NCI-H69 (cell line): Measurements from ENCODE around the gene MARCHF10.
"Not testable (repeated sequence)": the region's sequence is repeated elsewhere in the genome, so short reads cannot be mapped to it uniquely, and the experiment has no call there.

ENCODE experiments used
- DNase-seq: peaks from one replicate; lab custom pipeline; 2025; lab: John Stamatoyannopoulos, UW

Gene MARCHF10

GRCh38 chr17:62696726-62697490 is 111.2 kb downstream of the MARCHF10 start:
- DNase-seq: no peak

- DNase-seq: no peak
These were observed 111.9 kb downstream of the MARCHF10 start for GRCh38 chr17:62696256-62696655.

- DNase-seq: peak; percentile 51
These were observed 112.9 kb downstream of the MARCHF10 start for GRCh38 chr17:62695093-62695738.

- peak; percentile 67 for DNase-seq
These were observed 114.3 kb downstream of the MARCHF10 start for GRCh38 chr17:62693616-62694409.

- DNase-seq: peak; percentile 30
These were observed 115.2 kb downstream of the MARCHF10 start for GRCh38 chr17:62692721-62693431.

GRCh38 chr17:62692159-62692651 is 115.9 kb downstream of the MARCHF10 start:
- no peak for DNase-seq

GRCh38 chr17:62691589-62691915 is 116.6 kb downstream of the MARCHF10 start:
- not testable (repeated sequence) for DNase-seq

- peak; percentile 24 for DNase-seq
These were observed 117.8 kb downstream of the MARCHF10 start for GRCh38 chr17:62690168-62690897.

GRCh38 chr17:62689441-62690167 is 118.5 kb downstream of the MARCHF10 start:
- no peak for DNase-seq

- peak; percentile 50 for DNase-seq
These were observed 119.5 kb downstream of the MARCHF10 start for GRCh38 chr17:62688398-62689160.

GRCh38 chr17:62687997-62688396 is 120.1 kb downstream of the MARCHF10 start:
- DNase-seq: peak; percentile 37

GRCh38 chr17:62684179-62684578 is 123.9 kb downstream of the MARCHF10 start:
- DNase-seq: no peak

- DNase-seq: no peak
These were observed 126.2 kb downstream of the MARCHF10 start for GRCh38 chr17:62681939-62682381.

GRCh38 chr17:62681061-62681938 is 126.8 kb downstream of the MARCHF10 start:
- DNase-seq: no peak

GRCh38 chr17:62680541-62681052 is 127.5 kb downstream of the MARCHF10 start:
- DNase-seq: no peak

- DNase-seq: no peak
These were observed 128.2 kb downstream of the MARCHF10 start for GRCh38 chr17:62679866-62680377.

GRCh38 chr17:62678214-62678919 is 129.7 kb downstream of the MARCHF10 start:
- DNase-seq: no peak
